ENCODE results near the gene PSD4.

The PSD4 gene

DNA sequence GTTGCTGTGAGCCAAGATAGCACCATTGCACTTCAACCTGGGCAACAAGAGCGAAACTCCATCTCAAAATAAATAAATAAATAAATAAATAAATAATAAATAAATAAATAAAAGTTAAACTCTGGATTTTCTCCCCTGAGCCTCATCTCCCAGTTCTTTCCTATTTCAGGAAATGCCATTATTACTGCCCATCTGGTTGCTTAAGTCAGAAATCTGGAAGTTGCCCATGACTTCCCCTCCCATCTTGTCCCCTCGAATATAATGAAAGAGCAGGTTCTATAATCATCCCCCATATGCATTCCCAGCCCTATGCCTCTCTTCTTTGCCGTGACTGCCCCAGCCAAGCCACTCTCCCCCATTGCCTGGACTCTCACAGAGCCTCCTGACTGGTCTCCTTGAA is 4.2 kb upstream of the PSD4 start:
- DNase-seq = no peak

- no peak for DNase-seq
These were observed 2.3 kb upstream of the PSD4 start for GRCh38 chr2:113171334-113172075.

- DNase-seq = no peak
These were observed 840 bp upstream of the PSD4 start for GRCh38 chr2:113172721-113173541.

GRCh38 chr2:113174376-113174750 is 592 bp downstream of the PSD4 start:
- DNase-seq = no peak

DNA sequence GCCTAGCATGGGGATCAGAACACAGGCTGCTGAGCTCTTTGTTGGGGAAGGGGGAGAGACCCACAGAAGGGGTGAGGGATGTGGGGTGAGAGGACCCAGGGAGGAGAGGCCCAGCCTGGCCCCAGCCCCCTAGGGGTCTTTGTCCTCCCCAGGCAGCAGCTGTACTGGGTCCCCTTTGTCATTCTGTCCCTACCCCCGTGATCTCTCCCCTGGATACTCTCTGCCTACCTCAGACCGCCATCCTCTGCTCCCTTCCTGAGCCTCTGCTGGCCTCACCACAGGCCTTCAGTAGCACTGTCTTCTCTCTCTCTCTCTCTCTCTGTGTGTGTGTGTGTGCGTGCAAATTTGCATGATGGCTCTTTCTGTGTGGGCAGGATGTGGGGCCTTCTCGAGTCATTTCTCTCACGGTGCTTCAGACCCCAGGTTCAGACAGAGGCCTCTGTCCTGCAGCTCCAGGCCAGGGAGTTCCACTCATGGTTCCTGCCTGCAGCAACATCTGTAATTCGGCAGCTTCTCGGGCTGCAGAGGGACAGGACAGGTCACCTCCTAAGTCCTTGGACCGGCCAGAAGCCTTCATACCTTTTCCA is 1.4 kb downstream of the PSD4 start:
- DNase-seq = no peak

DNA sequence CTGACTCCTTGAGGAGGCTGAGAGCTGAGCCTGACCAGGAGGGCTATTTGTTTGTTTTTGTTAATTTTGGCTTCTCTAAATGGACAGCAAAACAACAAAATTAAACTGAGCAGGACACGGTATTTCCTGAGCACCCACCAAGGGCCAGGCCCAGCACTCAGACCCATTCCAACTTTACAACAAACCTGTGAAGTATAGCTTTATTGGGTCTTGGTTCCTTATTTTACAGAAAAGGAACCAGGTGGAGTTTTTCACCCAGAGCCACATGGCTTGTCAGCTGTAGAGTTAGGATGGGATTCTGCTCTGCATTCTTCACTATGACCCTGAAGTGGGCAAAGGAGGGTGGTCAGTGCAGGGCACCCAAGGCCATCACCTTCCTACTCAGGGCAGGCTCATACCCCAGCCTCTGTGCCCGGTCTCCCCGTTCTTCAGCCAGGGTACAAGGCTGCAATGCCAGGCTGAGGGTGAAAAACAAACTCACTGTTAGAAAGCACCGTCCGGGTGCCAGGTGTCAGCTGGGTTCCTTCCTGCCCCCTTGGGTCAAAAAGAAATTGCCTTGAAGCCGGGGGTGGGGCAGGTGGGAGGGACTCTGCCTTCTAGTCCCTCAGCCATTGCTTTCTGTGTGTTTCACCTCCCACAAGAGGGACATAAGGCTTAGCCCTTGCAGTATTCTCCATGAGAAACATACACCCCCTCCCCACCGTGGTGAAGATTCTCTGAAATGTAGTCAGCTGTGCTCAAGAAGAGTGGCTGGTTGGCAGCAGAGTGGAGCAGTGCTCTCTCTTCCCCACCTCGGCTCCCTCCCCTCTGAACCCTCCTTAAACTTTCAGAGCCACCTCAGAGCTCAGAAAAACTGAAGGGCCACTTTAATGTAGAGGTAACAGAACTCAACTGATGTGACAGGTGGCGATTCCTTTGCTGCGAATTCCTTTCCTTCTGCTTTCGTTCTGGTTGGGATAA is 2.2 kb downstream of the PSD4 start:
- no peak for DNase-seq

- no peak for DNase-seq
These were observed 3.1 kb downstream of the PSD4 start for GRCh38 chr2:113176696-113177355.

DNA sequence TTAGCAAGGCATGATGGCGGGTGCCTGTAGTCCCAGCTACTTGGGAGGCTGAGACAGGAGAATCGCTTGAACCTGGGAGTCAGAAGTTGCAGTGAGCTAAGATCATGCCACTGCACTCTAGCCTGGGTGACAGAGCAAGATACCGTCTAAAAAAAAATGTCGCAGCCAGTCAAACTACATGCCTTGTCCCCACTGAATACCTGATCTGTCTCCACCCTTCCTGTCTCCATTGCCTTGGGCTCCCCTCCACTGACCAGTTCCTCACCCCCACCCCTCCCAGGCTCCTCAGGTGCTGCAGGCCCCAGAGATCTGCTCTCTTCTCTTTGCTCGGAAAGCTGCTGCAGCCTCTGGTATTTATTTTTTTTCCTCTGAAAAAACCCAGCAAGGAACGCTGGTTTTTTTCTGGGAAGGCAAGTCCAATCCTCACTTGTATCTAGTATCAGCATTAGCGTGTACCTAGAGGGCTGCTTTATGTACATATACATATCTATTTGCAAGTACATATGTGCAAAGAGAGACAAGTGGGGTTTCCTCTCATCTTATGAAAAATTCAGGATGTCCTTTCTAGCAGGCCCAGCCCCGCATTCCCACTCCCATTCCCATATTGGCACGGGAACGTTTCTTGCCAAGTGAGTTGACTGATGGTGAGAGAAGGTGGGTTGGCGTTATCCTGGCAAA is 4.4 kb downstream of the PSD4 start:
- no peak for DNase-seq

GRCh38 chr2:113178891-113179290 is 5.1 kb downstream of the PSD4 start:
- DNase-seq = no peak

- DNase-seq = no peak
These were observed 5.8 kb downstream of the PSD4 start for GRCh38 chr2:113179446-113180045.

- no peak for DNase-seq
These were observed 6.6 kb downstream of the PSD4 start for GRCh38 chr2:113180131-113180946.

GRCh38 chr2:113181258-113182051 is 7.7 kb downstream of the PSD4 start:
- DNase-seq = no peak

GRCh38 chr2:113182471-113183260 is 8.9 kb downstream of the PSD4 start:
- DNase-seq = no peak

- DNase-seq = no peak
These were observed 9.5 kb downstream of the PSD4 start for GRCh38 chr2:113183264-113183663.

- no peak for DNase-seq
These were observed 9.9 kb downstream of the PSD4 start for GRCh38 chr2:113183703-113184102.

- DNase-seq = no peak
These were observed 10.9 kb downstream of the PSD4 start for GRCh38 chr2:113184531-113185230.

- DNase-seq = no peak
These were observed 12.1 kb downstream of the PSD4 start for GRCh38 chr2:113185664-113186432.

Measured in COR-L47 (cell line).